ENCODE data around the gene PMPCB. TPM values are rescaled to one million over a fixed set of nuclear protein-coding genes. Genes with fewer than 3 reads are reported as not detected.

Gene PMPCB
- total and polyA plus RNA-seq, 5 donors: 58.2 to 75.3 (median 60.3) TPM

DNA sequence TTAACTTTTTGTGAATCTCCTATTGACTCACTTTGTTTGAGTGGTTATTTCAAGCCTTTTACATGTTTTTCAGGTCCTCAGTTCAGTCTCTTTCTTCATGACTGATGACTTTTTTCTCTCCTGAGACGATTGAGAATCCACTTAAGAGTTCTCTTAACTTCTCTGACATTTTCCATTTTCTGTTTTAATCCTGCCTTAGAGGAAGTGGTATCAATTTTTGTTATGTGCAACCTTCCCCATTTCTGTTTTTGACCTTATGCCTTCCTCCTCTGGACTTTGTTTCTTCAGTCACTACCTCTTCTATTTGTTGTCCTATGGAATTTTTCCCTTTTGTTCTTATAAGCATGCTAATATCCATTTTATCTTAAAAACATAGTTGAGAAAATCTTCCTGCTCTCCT lies 52.6 kb downstream of the PMPCB start:
- ATAC-seq: no peak
- 58% methylated on average over 1 of the region's 1 CpG for WGBS
- no peak for DNase-seq
- no peak overlapping the region for H3K4me3 ChIP-seq (ENCODE audit: low read length)
- no peaks in the 10 kb centered on the region for H3K9me3 ChIP-seq (ENCODE audit: control insufficient read depth, low read length)
- H3K27me3 ChIP-seq (ENCODE audit: control insufficient read depth, insufficient read depth): no peaks in the 10 kb centered on the region
- peaks cover 2% of the 10 kb centered on the region for H3K4me1 ChIP-seq (ENCODE audit: control insufficient read depth, insufficient read depth, low read length)
- intact Hi-C loops (cut with DNase I): loop anchor here in 1 of 4 donors (10.0 kb wide), 1 partner anchor 45 kb away; no protein-coding TSS in a partner anchor
- H3K27ac ChIP-seq (ENCODE audit: low read length): no peak overlapping the region

Other genes starting within 250 kb of the PMPCB start
- 1 to 10 TPM in 1 of 4 donors, under 1 TPM in 3; 0.34 to 1.3 (median 0.68) TPM for gene FBXL13, start 222.6 kb upstream of the PMPCB start, total RNA-seq
- 0.07 TPM for gene FBXL13, start 222.6 kb upstream of the PMPCB start, polyA plus RNA-seq
- gene ARMC10, start 222.3 kb upstream of the PMPCB start, total RNA-seq: 10 to 100 TPM; 18.7 to 23.8 (median 21.2) TPM
- gene ARMC10, start 222.3 kb upstream of the PMPCB start, polyA plus RNA-seq: 14.7 TPM
- gene NAPEPLD, start 148.3 kb upstream of the PMPCB start, total RNA-seq: 10 to 100 TPM in 1 of 4 donors, 1 to 10 TPM in 3; 6.3 to 12.5 (median 8.4) TPM
- 4.1 TPM for gene NAPEPLD, start 148.3 kb upstream of the PMPCB start, polyA plus RNA-seq
- 10 to 100 TPM; 12.8 to 17.9 (median 14.4) TPM for gene DNAJC2, start 47.3 kb downstream of the PMPCB start, total RNA-seq
- 15.0 TPM for gene DNAJC2, start 47.3 kb downstream of the PMPCB start, polyA plus RNA-seq
- gene PSMC2, start 50.2 kb downstream of the PMPCB start, total RNA-seq: 100 to 1,000 TPM; 108 to 124 (median 118) TPM
- 140 TPM for gene PSMC2, start 50.2 kb downstream of the PMPCB start, polyA plus RNA-seq
- not detected for gene SLC26A5, start 148.8 kb downstream of the PMPCB start, total RNA-seq
- gene SLC26A5, start 148.8 kb downstream of the PMPCB start, polyA plus RNA-seq: 0.07 TPM